ENCODE measurements around the gene PIP5K1B. TPM values are rescaled to one million over a fixed set of nuclear protein-coding genes. Genes with fewer than 3 reads are reported as not detected.

The PIP5K1B gene
- total RNA-seq, 4 donors from 2014 or later: 0.29 to 8.2 (median 4.1) TPM

- no peak for DNase-seq
- Histone ChIP-seq H3K27me3 (no peaks in the 10 kb centered on the region), H3K4me1 (no peaks in the 10 kb centered on the region), H3K9me3 (no peaks in the 10 kb centered on the region), H3K4me3 (no peak overlapping the region), H3K27ac (no peak overlapping the region), H3K36me3 (peaks cover 0 to 2% of the 10 kb centered on the region in 2 donors)
- TF ChIP-seq POLR2A (IDR thresholded peaks at IDR 0.05) (no peak), CTCF (IDR thresholded peaks at IDR 0.05) (no peak)
- intact Hi-C loops (cut with DNase I; ENCODE audit: low total_unique reads): no loop called here
Measured at GRCh38 chr9:68825762-68826472, 120.9 kb downstream of the PIP5K1B start.

- TF ChIP-seq POLR2A (IDR thresholded peaks at IDR 0.05): no peak
- TF ChIP-seq CTCF (IDR thresholded peaks at IDR 0.05): no peak
- H3K4me1 ChIP-seq: no peaks in the 10 kb centered on the region
- no peak overlapping the region for H3K4me3 ChIP-seq
- H3K27me3 ChIP-seq: no peaks in the 10 kb centered on the region
- intact Hi-C loops (cut with DNase I; ENCODE audit: low total_unique reads): no loop called here
- H3K36me3 ChIP-seq: no peaks in the 10 kb centered on the region
- no peaks in the 10 kb centered on the region for H3K9me3 ChIP-seq
- no peak overlapping the region for H3K27ac ChIP-seq
- no peak for DNase-seq
Measured at GRCh38 chr9:68827837-68828744, 123.1 kb downstream of the PIP5K1B start.

GRCh38 chr9:68832101-68832500 lies 127.1 kb downstream of the PIP5K1B start:
- no peaks in the 10 kb centered on the region for H3K27me3 ChIP-seq
- no peak overlapping the region for H3K4me3 ChIP-seq
- no peaks in the 10 kb centered on the region for H3K4me1 ChIP-seq
- no peaks in the 10 kb centered on the region for H3K9me3 ChIP-seq
- TF ChIP-seq CTCF (IDR thresholded peaks at IDR 0.05) (no peak), POLR2A (IDR thresholded peaks at IDR 0.05) (no peak)
- H3K36me3 ChIP-seq: no peaks in the 10 kb centered on the region
- intact Hi-C loops (cut with DNase I; ENCODE audit: low total_unique reads): no loop called here
- H3K27ac ChIP-seq: no peak overlapping the region
- no peak for DNase-seq

GRCh38 chr9:68832861-68833518 lies 128.0 kb downstream of the PIP5K1B start:
- H3K36me3 ChIP-seq: no peaks in the 10 kb centered on the region
- H3K27ac ChIP-seq: no peak overlapping the region
- no peaks in the 10 kb centered on the region for H3K4me1 ChIP-seq
- intact Hi-C loops (cut with DNase I; ENCODE audit: low total_unique reads): no loop called here
- no peak overlapping the region for H3K4me3 ChIP-seq
- H3K27me3 ChIP-seq: no peaks in the 10 kb centered on the region
- H3K9me3 ChIP-seq: no peaks in the 10 kb centered on the region
- no peak for TF ChIP-seq POLR2A (IDR thresholded peaks at IDR 0.05)
- TF ChIP-seq CTCF (IDR thresholded peaks at IDR 0.05): no peak
- DNase-seq: no peak

Data from uterus (tissue), 4 donors.